22Rv1 (cell line): ENCODE results near the gene CBFA2T2.

Source experiments
- CTCF ChIP-seq: fragments of 450-650 bp; IDR thresholded peaks from 2 replicates; pipeline ENCODE4 v1.5.1; 2017; ENCODE audit warnings: mild to moderate bottlenecking
- ZFX ChIP-seq: fragments of 450-650 bp; IDR thresholded peaks from 2 replicates; pipeline ENCODE4 v1.6.1; 2017; ENCODE audit warnings: antibody characterized with exemption, borderline replicate concordance

GRCh38 chr20:33555755-33556154 is 65.9 kb downstream of the CBFA2T2 start:
- TF ChIP-seq CTCF (no peak), ZFX (no peak)
